ENCODE data around the gene SLC13A3. TPM values are rescaled to one million over a fixed set of nuclear protein-coding genes. Genes with fewer than 3 reads are reported as not detected.

SLC13A3 gene
- total RNA-seq, 1 experiment from 2014 or later = 17.5 TPM

DNA sequence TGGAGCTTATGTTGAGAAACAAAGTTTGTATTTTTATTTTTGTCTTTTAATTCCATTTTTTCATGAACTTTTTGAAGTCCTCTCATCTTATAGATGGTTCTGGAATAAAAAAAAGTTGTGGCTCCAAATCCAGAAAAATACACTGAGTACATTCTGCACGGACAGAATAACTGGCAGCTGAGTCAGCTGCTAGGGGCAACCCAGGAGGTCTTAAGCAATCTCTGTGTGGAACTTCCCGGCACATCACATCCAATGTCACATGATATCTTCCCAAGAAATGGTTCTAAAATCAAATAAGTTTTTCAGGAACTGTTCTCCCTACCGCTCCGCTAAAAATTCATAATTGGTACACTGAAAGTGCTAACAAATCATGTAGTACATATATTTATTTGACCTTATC, 29.8 kb downstream of the SLC13A3 start:
- Histone ChIP-seq H2AFZ (ENCODE audit: low read length) (no peak overlapping the region), H3T11ph (ENCODE audit: low read length) (no peak overlapping the region), H3K9me3 (ENCODE audit: control insufficient read depth, low read depth, low read length) (peaks cover 6% of the 10 kb centered on the region), H2AK5ac (ENCODE audit: insufficient read length, low read length) (no peak overlapping the region), H3K79me1 (ENCODE audit: insufficient read depth, low read depth, low read length, poor library complexity, severe bottlenecking) (no peaks in the 10 kb centered on the region), H2BK120ac (ENCODE audit: low read depth, low read length, poor library complexity, severe bottlenecking) (no peak overlapping the region), H3K23me2 (ENCODE audit: insufficient read length, low read depth, low read length, poor library complexity, severe bottlenecking) (no peaks in the 10 kb centered on the region), H3K4me1 (ENCODE audit: insufficient read depth, low read length) (peaks cover 4% of the 10 kb centered on the region; the same call in 1 of the 2 replicates), H4K91ac (ENCODE audit: insufficient read length, low read depth, low read length) (no peak overlapping the region), H2BK15ac (ENCODE audit: low read depth, low read length) (no peak overlapping the region), H3K27ac (ENCODE audit: insufficient read length, low read depth, low read length) (no peak overlapping the region), H4K5ac (ENCODE audit: insufficient read length, low read depth, low read length) (no peak overlapping the region), H3K14ac (ENCODE audit: insufficient read depth, low read length) (no peak overlapping the region), H2BK12ac (ENCODE audit: insufficient read length, low read depth, low read length) (no peak overlapping the region), H2BK20ac (ENCODE audit: low read depth, low read length, poor library complexity, severe bottlenecking) (no peak overlapping the region), H3K56ac (ENCODE audit: insufficient read length, low read depth, low read length) (no peak overlapping the region), H4K20me1 (ENCODE audit: control insufficient read depth, insufficient read depth, insufficient read length) (no peaks in the 10 kb centered on the region), H3K27me3 (ENCODE audit: insufficient read depth, low read length) (no peaks in the 10 kb centered on the region), H3K79me2 (ENCODE audit: insufficient read depth, low read length) (no peaks in the 10 kb centered on the region), H3K4me2 (ENCODE audit: insufficient read depth, insufficient read length, low read length) (no peak overlapping the region), H2BK5ac (ENCODE audit: insufficient read length, low read length) (no peak overlapping the region), H3K23ac (ENCODE audit: insufficient read length, low read depth, low read length) (no peak overlapping the region), H4K8ac (replicated peaks; ENCODE audit: insufficient read length, low read depth, low read length) (no peak overlapping the region), H3K18ac (ENCODE audit: insufficient read length, low read depth, low read length) (no peak overlapping the region), H3K4ac (ENCODE audit: low read depth, low read length) (no peak overlapping the region), H3K9ac (ENCODE audit: extremely low read depth, insufficient read length, low read length) (no peak overlapping the region)
- no peak overlapping the region for H3K27ac Mint-ChIP-seq
- TF ChIP-seq, protein P1, sequence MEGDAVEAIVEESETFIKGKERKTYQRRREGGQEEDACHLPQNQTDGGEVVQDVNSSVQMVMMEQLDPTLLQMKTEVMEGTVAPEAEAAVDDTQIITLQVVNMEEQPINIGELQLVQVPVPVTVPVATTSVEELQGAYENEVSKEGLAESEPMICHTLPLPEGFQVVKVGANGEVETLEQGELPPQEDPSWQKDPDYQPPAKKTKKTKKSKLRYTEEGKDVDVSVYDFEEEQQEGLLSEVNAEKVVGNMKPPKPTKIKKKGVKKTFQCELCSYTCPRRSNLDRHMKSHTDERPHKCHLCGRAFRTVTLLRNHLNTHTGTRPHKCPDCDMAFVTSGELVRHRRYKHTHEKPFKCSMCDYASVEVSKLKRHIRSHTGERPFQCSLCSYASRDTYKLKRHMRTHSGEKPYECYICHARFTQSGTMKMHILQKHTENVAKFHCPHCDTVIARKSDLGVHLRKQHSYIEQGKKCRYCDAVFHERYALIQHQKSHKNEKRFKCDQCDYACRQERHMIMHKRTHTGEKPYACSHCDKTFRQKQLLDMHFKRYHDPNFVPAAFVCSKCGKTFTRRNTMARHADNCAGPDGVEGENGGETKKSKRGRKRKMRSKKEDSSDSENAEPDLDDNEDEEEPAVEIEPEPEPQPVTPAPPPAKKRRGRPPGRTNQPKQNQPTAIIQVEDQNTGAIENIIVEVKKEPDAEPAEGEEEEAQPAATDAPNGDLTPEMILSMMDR (conservative IDR thresholded peaks at IDR 0.05) = no peak
- H3K27me3 Mint-ChIP-seq (ENCODE audit: low read depth) = no peaks in the 10 kb centered on the region; the same call in 1 of the 2 replicates
- H3K4me3 Mint-ChIP-seq = no peak overlapping the region
- peaks cover 3 to 42% (median 8%) of the 10 kb centered on the region in 3 experiments; a peak in 4 of 7 replicates for H3K36me3 Mint-ChIP-seq (ENCODE audit: insufficient read depth in 1 of 3, low read depth in 3 of 3)
- peaks cover 7 to 15% of the 10 kb centered on the region in 2 experiments for H3K9me3 Mint-ChIP-seq
- peaks cover 36 to 42% of the 10 kb centered on the region in 2 experiments for H3K4me1 Mint-ChIP-seq
- DNase-seq = no peak
- no CpG with 5 or more reads among the region's 4 CpGs for WGBS (ENCODE audit: extremely low coverage, insufficient read length, low lambda C conversion rate)

Data from H9 (cell line).